ENCODE results near the gene AGPAT1. TPM values are rescaled to one million over a fixed set of nuclear protein-coding genes. Genes with fewer than 3 reads are reported as not detected.

Gene AGPAT1
- 10 to 100 TPM; 25.0 to 46.1 (median 31.6) TPM for total RNA-seq
- polyA plus RNA-seq: 10 to 100 TPM; 19.3 to 19.5 TPM
- total RNA-seq: 23.0 reads per million, percentile 53 among the genes with 10 or more reads in this experiment

- Histone ChIP-seq H3K27ac (ENCODE audit: low read depth, low read length) (peak within 1 kb of the TSS; percentile 91), H3K4me3 (ENCODE audit: low read length) (peak within 1 kb of the TSS; percentile 82), H3K27me3 (ENCODE audit: control insufficient read depth in 2 of 2, insufficient read depth in 2 of 2, low read length in 2 of 2) (no peaks in the 10 kb centered on the region), H3K9me3 (ENCODE audit: control insufficient read depth in 2 of 3, low read length in 3 of 3) (no peaks in the 10 kb centered on the region), H3K36me3 (ENCODE audit: control insufficient read depth in 2 of 3, insufficient read depth in 3 of 3, low read length in 3 of 3) (peaks cover 0 to 14% (median 0%) of the 10 kb centered on the region in 3 experiments), H3K4me1 (ENCODE audit: control insufficient read depth in 2 of 2, insufficient read depth in 2 of 2, low read length in 2 of 2) (peaks cover 31 to 56% of the 10 kb centered on the region in 2 donors)
- peaks cover 59 to 89% (median 73%) of the 10 kb centered on the region in 7 donors for H3K4me1 Mint-ChIP-seq
- ChIA-PET POLR2A (interaction anchor here (0.9 to 8.1 kb wide), 6 partner anchors 12 to 669 kb away, joined by 3 to 259 read pairs (median 8); partner anchors contain the start of genes ATF6B, EGFL8, FKBPL and GPSM3), CTCF (interaction anchor here (0.6 to 2.1 kb wide), 3 partner anchors 19 to 371 kb away, joined by 3 to 9 read pairs (median 3); no protein-coding TSS in a partner anchor)
- DNase-seq: peak; percentile 85 to 95 (median 95)
- peak within 1 kb of the TSS; percentile 85 to 98 (median 95) for H3K4me3 Mint-ChIP-seq
- intact Hi-C loops (cut with micrococcal nuclease): loop anchor here (1.0 to 5.0 kb wide), 11 partner anchors 22 to 1559 kb away; partner anchors contain the start of genes NELFE (in 2 of the 2), PPT2 (in 2 of the 2), SKIC2 (in 2 of the 2) and BAG6 (in 1 of the 2)
- peak; percentile 64 for ATAC-seq
- H3K27me3 Mint-ChIP-seq: no peaks in the 10 kb centered on the region
- peaks cover 0 to 3% (median 0%) of the 10 kb centered on the region in 11 donors for H3K9me3 Mint-ChIP-seq
- H3K36me3 Mint-ChIP-seq: peaks cover 0 to 17% (median 9%) of the 10 kb centered on the region in 5 donors
- H3K27ac Mint-ChIP-seq: peak within 1 kb of the TSS; percentile 87 to 100 (median 95)
Observed at GRCh38 chr6:32175711-32176475, at the start of gene AGPAT1. TSS of gene AGPAT1 (minus strand) at chr6:32176084. CDS start at chr6:32171496, 4,588 bp downstream.

- no peak for DNase-seq
- Mint-ChIP-seq H3K4me1 (peaks cover 5 to 26% (median 17%) of the 10 kb centered on the region in 7 donors), H3K9me3 (no peaks in the 10 kb centered on the region), H3K27me3 (peaks cover 0 to 5% (median 0%) of the 10 kb centered on the region in 5 donors), H3K4me3 (no peak overlapping the region), H3K27ac (peak overlapping the region in 7 of 9 donors; percentile 20 to 73 (median 48)), H3K36me3 (no peaks in the 10 kb centered on the region)
- Histone ChIP-seq H3K4me1 (ENCODE audit: control insufficient read depth in 2 of 2, insufficient read depth in 2 of 2, low read length in 2 of 2) (peaks cover 0 to 17% of the 10 kb centered on the region in 2 donors), H3K36me3 (ENCODE audit: control insufficient read depth in 2 of 3, insufficient read depth in 3 of 3, low read length in 3 of 3) (no peaks in the 10 kb centered on the region), H3K27me3 (ENCODE audit: control insufficient read depth in 2 of 2, insufficient read depth in 2 of 2, low read length in 2 of 2) (no peaks in the 10 kb centered on the region), H3K9me3 (ENCODE audit: control insufficient read depth in 2 of 3, low read length in 3 of 3) (no peaks in the 10 kb centered on the region), H3K27ac (ENCODE audit: low read depth, low read length) (no peak overlapping the region), H3K4me3 (ENCODE audit: low read length) (no peak overlapping the region)
- ATAC-seq: no peak
- intact Hi-C loops (cut with micrococcal nuclease): no loop called here
- ChIA-PET CTCF (no interaction called here), POLR2A (no interaction called here)
Observed at GRCh38 chr6:32224696-32225095, 48.8 kb upstream of the AGPAT1 start.

- Mint-ChIP-seq H3K27me3 (peaks cover 0 to 10% (median 0%) of the 10 kb centered on the region in 5 donors), H3K4me3 (peak within 1 kb of the TSS in 1 of 10 donors; percentile 53), H3K4me1 (peaks cover 5 to 28% (median 17%) of the 10 kb centered on the region in 7 donors), H3K27ac (peak within 1 kb of the TSS in 8 of 9 donors; percentile 54 to 90 (median 62)), H3K9me3 (no peaks in the 10 kb centered on the region), H3K36me3 (no peaks in the 10 kb centered on the region)
- H3K4me3 ChIP-seq (ENCODE audit: low read length): no peak within 1 kb of the TSS
- peaks cover 0 to 17% of the 10 kb centered on the region in 2 donors for H3K4me1 ChIP-seq (ENCODE audit: control insufficient read depth in 2 of 2, insufficient read depth in 2 of 2, low read length in 2 of 2)
- no peaks in the 10 kb centered on the region for H3K9me3 ChIP-seq (ENCODE audit: control insufficient read depth in 2 of 3, low read length in 3 of 3)
- H3K36me3 ChIP-seq (ENCODE audit: control insufficient read depth in 2 of 3, insufficient read depth in 3 of 3, low read length in 3 of 3): no peaks in the 10 kb centered on the region
- ChIA-PET CTCF (no interaction called here), POLR2A (no interaction called here)
- no peak within 1 kb of the TSS for H3K27ac ChIP-seq (ENCODE audit: low read depth, low read length)
- intact Hi-C loops (cut with micrococcal nuclease): no loop called here
- H3K27me3 ChIP-seq (ENCODE audit: control insufficient read depth in 2 of 2, insufficient read depth in 2 of 2, low read length in 2 of 2): no peaks in the 10 kb centered on the region
- ATAC-seq (no peak), DNase-seq (no peak)
Observed at GRCh38 chr6:32223258-32224235, 47.7 kb upstream of the AGPAT1 start, which contains the start of gene NOTCH4. TSS of gene NOTCH4 (minus strand) at chr6:32224067. CDS start at chr6:32223928, 139 bp downstream.

- H3K36me3 ChIP-seq (ENCODE audit: control insufficient read depth in 2 of 3, insufficient read depth in 3 of 3, low read length in 3 of 3): no peaks in the 10 kb centered on the region
- H3K27me3 Mint-ChIP-seq: peaks cover 0 to 12% (median 2%) of the 10 kb centered on the region in 5 donors
- POLR2A ChIA-PET: interaction anchor here (0.6 kb wide), 1 partner anchor 1025 kb away, joined by 3 read pairs; no protein-coding TSS in a partner anchor
- no peaks in the 10 kb centered on the region for H3K9me3 Mint-ChIP-seq
- H3K27me3 ChIP-seq (ENCODE audit: control insufficient read depth in 2 of 2, insufficient read depth in 2 of 2, low read length in 2 of 2): no peaks in the 10 kb centered on the region
- H3K27ac ChIP-seq (ENCODE audit: low read depth, low read length): no peak overlapping the region
- peak overlapping the region in 7 of 9 donors; percentile 33 to 68 (median 62) for H3K27ac Mint-ChIP-seq
- ATAC-seq: no peak
- no peak for DNase-seq
- H3K4me3 Mint-ChIP-seq: peak overlapping the region in 2 of 10 donors; percentile 27 to 53
- peaks cover 0 to 17% of the 10 kb centered on the region in 2 donors for H3K4me1 ChIP-seq (ENCODE audit: control insufficient read depth in 2 of 2, insufficient read depth in 2 of 2, low read length in 2 of 2)
- peaks cover 5 to 28% (median 17%) of the 10 kb centered on the region in 7 donors for H3K4me1 Mint-ChIP-seq
- CTCF ChIA-PET: interaction anchor here (0.7 kb wide), 1 partner anchor 25 kb away, joined by 3 read pairs; no protein-coding TSS in a partner anchor
- no peaks in the 10 kb centered on the region for H3K36me3 Mint-ChIP-seq
- intact Hi-C loops (cut with micrococcal nuclease): no loop called here
- no peaks in the 10 kb centered on the region for H3K9me3 ChIP-seq (ENCODE audit: control insufficient read depth in 2 of 3, low read length in 3 of 3)
- H3K4me3 ChIP-seq (ENCODE audit: low read length): no peak overlapping the region
Observed at GRCh38 chr6:32222333-32223230, 46.7 kb upstream of the AGPAT1 start.

- POLR2A ChIA-PET: no interaction called here
- H3K36me3 Mint-ChIP-seq: no peaks in the 10 kb centered on the region
- Histone ChIP-seq H3K36me3 (ENCODE audit: control insufficient read depth in 2 of 3, insufficient read depth in 3 of 3, low read length in 3 of 3) (no peaks in the 10 kb centered on the region), H3K27me3 (ENCODE audit: control insufficient read depth in 2 of 2, insufficient read depth in 2 of 2, low read length in 2 of 2) (no peaks in the 10 kb centered on the region), H3K27ac (ENCODE audit: low read depth, low read length) (no peak overlapping the region), H3K4me3 (ENCODE audit: low read length) (no peak overlapping the region), H3K4me1 (ENCODE audit: control insufficient read depth in 2 of 2, insufficient read depth in 2 of 2, low read length in 2 of 2) (peaks cover 0 to 17% of the 10 kb centered on the region in 2 donors), H3K9me3 (ENCODE audit: control insufficient read depth in 2 of 3, low read length in 3 of 3) (no peaks in the 10 kb centered on the region)
- DNase-seq (no peak), ATAC-seq (no peak)
- no peaks in the 10 kb centered on the region for H3K9me3 Mint-ChIP-seq
- H3K27ac Mint-ChIP-seq: no peak overlapping the region
- no peak overlapping the region for H3K4me3 Mint-ChIP-seq
- H3K27me3 Mint-ChIP-seq: peaks cover 0 to 8% (median 3%) of the 10 kb centered on the region in 5 donors
- intact Hi-C loops (cut with micrococcal nuclease): no loop called here
- CTCF ChIA-PET: no interaction called here
- H3K4me1 Mint-ChIP-seq: peaks cover 5 to 28% (median 20%) of the 10 kb centered on the region in 7 donors
Observed at GRCh38 chr6:32220021-32220420, 44.1 kb upstream of the AGPAT1 start.

All from naive thymus-derived CD4-positive, alpha-beta T cell (primary cell).